HepG2 (cell line): Measurements from ENCODE around the gene RUNX2. TPM values are rescaled to one million over a fixed set of nuclear protein-coding genes. Genes with fewer than 3 reads are reported as not detected.

Experiments
- BCLAF1 ChIP-seq: fragments of 450-650 bp; IDR thresholded peaks from 2 replicates; pipeline ENCODE4 v1.6.1; 2017; ENCODE audit warnings: mild to moderate bottlenecking
- CENPT ChIP-seq: sonication (generic); formaldehyde crosslinking; IDR thresholded peaks from 2 replicates; pipeline ENCODE4 v1.8.0; 2022; ENCODE audit warnings: low read depth, mild to moderate bottlenecking, moderate library complexity, missing genetic modification reagents
- HMG20A ChIP-seq: IDR thresholded peaks from 2 replicates; pipeline ENCODE4 v1.6.1; 2016; ENCODE audit warnings: borderline replicate concordance
- HNRNPK ChIP-seq: fragments of 200-400 bp; formaldehyde crosslinking; IDR thresholded peaks from 2 replicates; pipeline ENCODE4 v1.6.1; 2018; ENCODE audit warnings: low read length, low read depth, moderate library complexity, mild to moderate bottlenecking; ENCODE audit not compliant: poor library complexity, severe bottlenecking
- PHF5A ChIP-seq: IDR thresholded peaks from one replicate; pipeline ENCODE4 v1.6.1; 2018; ENCODE audit warnings: low read depth, missing genetic modification reagents; ENCODE audit not compliant: unreplicated experiment
- RFXAP ChIP-seq: sonication (generic); formaldehyde crosslinking; IDR thresholded peaks from 2 replicates; pipeline ENCODE4 v1.4.0; 2020; ENCODE audit warnings: missing genetic modification reagents, borderline replicate concordance
- SALL2 ChIP-seq: sonication (generic); formaldehyde crosslinking; IDR thresholded peaks from 2 replicates; pipeline ENCODE4 v1.8.1; 2023; ENCODE audit warnings: mild to moderate bottlenecking, missing genetic modification reagents, inconsistent platforms
- TAF15 ChIP-seq: fragments of 200-400 bp; formaldehyde crosslinking; IDR thresholded peaks from one replicate; pipeline ENCODE4 v1.6.1; 2018; ENCODE audit warnings: mild to moderate bottlenecking, low read depth, low read length; ENCODE audit not compliant: poor library complexity, severe bottlenecking
- ZNF136 ChIP-seq: sonication (generic); formaldehyde crosslinking; IDR thresholded peaks from 2 replicates; pipeline ENCODE4 v1.8.1; 2022; ENCODE audit warnings: low read depth, mild to moderate bottlenecking, moderate library complexity, missing genetic modification reagents
- ZNF224 ChIP-seq: sonication (generic); formaldehyde crosslinking; IDR thresholded peaks from 2 replicates; pipeline ENCODE4 v1.5.0; 2020; ENCODE audit warnings: mild to moderate bottlenecking, missing genetic modification reagents
- ZNF251 ChIP-seq: sonication (generic); formaldehyde crosslinking; IDR thresholded peaks from 2 replicates; pipeline ENCODE4 v1.9.0; 2021; ENCODE audit warnings: mild to moderate bottlenecking, missing genetic modification reagents
- ZNF253 ChIP-seq: sonication (generic); formaldehyde crosslinking; IDR thresholded peaks from 2 replicates; pipeline ENCODE4 v1.8.0; 2022; ENCODE audit warnings: mild to moderate bottlenecking, missing genetic modification reagents, borderline replicate concordance
- ZNF430 ChIP-seq: sonication (generic); formaldehyde crosslinking; IDR thresholded peaks from 2 replicates; pipeline ENCODE4 v1.9.0; 2021; ENCODE audit warnings: mild to moderate bottlenecking, missing genetic modification reagents
- ZNF512 ChIP-seq: sonication (generic); formaldehyde crosslinking; IDR thresholded peaks from 2 replicates; pipeline ENCODE4 v1.4.0; 2020; ENCODE audit warnings: mild to moderate bottlenecking, missing genetic modification reagents
- ZNF841 ChIP-seq: sonication (generic); formaldehyde crosslinking; IDR thresholded peaks from 2 replicates; pipeline ENCODE4 v1.8.1; 2023; ENCODE audit warnings: missing genetic modification reagents, borderline replicate concordance
- polyA plus RNA-seq, 8 experiments: library from polyadenylated mRNA; depleted of rRNA in 3 of 8; stranded (reverse) in 7 of 8; unstranded in 1 of 8; fragments of >200 nt; fragmentation: Illumina TruSeq in 4 of 8; extraction: Trizol in 4 of 8; gene quantifications; 2 replicates each; pipeline versions ENCODE4 v1.2.1 to v1.2.3, GENCODE V29; 2011 to 2016; ENCODE audit warnings: low read depth in 4 of 8, missing spikeins in 1 of 8, mixed read lengths in 1 of 8; ENCODE audit not compliant: insufficient read depth in 1 of 8
- total RNA-seq, 5 experiments: library from RNA; depleted of rRNA; stranded (reverse); fragments of >200 nt; fragmentation: Illumina TruSeq; extraction: Trizol; gene quantifications; 2 replicates each; pipeline ENCODE4 v1.2.3, GENCODE V29; 2016; ENCODE audit warnings: low read depth in 1 of 5
- TF ChIP-seq, protein P1 (sequence below): sonication (generic); formaldehyde crosslinking; IDR thresholded peaks from 2 replicates; pipeline ENCODE4 v1.4.0; 2020; ENCODE audit warnings: missing genetic modification reagents, borderline replicate concordance
- TF ChIP-seq, protein P2 (sequence below): sonication (generic); formaldehyde crosslinking; IDR thresholded peaks from 2 replicates; pipeline ENCODE4 v1.9.0; 2022; ENCODE audit warnings: low read depth, missing genetic modification reagents

Gene RUNX2
- total and polyA plus RNA-seq, 2 of the 13 experiments (the other 11 are each of a cell fraction or from before 2014, with no cell fraction given) = not detected

DNA sequence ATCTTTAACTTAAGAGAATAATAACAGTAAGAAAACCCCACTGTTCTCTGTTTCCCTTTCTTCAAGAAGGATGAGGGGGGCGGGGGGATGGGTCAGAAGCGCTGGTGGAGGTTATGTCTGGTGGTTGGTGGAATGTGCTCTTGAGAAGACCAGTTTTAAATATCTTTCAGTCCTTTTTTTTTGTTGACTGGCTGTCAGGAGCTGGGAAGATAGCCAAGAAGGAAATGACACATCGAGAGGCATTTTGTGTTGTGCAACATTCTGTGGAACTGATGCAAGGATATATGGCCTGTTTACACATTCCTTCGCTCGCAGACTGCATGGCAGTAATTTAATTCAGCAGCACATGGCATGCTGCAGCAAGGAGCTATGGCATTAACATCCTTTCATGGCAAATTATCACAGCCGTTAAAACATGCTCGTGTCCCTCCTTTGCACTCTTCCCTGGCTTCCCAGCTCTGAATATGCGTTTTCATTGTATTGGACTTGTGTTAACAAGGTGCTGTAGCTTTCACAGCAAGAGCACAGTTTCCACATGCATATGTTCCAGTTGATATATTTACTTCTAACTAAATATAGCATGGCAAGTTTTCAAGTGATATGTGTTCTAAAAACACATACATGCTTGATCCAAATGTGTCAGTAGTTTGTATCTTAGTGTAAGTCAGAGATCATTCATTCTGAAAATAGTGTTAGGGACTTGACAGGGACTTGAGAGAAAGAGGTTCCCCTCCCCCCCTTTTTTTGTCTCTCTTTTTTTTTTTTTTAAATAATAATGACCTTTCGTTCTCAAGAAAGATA lies 117.8 kb downstream of the RUNX2 start (continued):
- TF ChIP-seq RFXAP (CRISPR knock-in tag) (peak; percentile 86), HNRNPK (no peak), ZNF224 (CRISPR knock-in tag) (no peak), ZNF253 (no peak), TAF15 (no peak), ZNF512 (CRISPR knock-in tag) (no peak), ZNF841 (CRISPR knock-in tag) (no peak), SALL2 (CRISPR knock-in tag) (peak; percentile 87; the same call in 1 of the 2 replicates), ZNF251 (CRISPR knock-in tag) (no peak), ZNF430 (no peak), ZNF136 (CRISPR knock-in tag) (0 out of 2 replicates have a peak, but pooled peaks have one; percentile 41), CENPT (CRISPR knock-in tag) (no peak), HMG20A (peak; percentile 99), BCLAF1 (no peak), PHF5A (peak; percentile 96)
- TF ChIP-seq, protein P1, sequence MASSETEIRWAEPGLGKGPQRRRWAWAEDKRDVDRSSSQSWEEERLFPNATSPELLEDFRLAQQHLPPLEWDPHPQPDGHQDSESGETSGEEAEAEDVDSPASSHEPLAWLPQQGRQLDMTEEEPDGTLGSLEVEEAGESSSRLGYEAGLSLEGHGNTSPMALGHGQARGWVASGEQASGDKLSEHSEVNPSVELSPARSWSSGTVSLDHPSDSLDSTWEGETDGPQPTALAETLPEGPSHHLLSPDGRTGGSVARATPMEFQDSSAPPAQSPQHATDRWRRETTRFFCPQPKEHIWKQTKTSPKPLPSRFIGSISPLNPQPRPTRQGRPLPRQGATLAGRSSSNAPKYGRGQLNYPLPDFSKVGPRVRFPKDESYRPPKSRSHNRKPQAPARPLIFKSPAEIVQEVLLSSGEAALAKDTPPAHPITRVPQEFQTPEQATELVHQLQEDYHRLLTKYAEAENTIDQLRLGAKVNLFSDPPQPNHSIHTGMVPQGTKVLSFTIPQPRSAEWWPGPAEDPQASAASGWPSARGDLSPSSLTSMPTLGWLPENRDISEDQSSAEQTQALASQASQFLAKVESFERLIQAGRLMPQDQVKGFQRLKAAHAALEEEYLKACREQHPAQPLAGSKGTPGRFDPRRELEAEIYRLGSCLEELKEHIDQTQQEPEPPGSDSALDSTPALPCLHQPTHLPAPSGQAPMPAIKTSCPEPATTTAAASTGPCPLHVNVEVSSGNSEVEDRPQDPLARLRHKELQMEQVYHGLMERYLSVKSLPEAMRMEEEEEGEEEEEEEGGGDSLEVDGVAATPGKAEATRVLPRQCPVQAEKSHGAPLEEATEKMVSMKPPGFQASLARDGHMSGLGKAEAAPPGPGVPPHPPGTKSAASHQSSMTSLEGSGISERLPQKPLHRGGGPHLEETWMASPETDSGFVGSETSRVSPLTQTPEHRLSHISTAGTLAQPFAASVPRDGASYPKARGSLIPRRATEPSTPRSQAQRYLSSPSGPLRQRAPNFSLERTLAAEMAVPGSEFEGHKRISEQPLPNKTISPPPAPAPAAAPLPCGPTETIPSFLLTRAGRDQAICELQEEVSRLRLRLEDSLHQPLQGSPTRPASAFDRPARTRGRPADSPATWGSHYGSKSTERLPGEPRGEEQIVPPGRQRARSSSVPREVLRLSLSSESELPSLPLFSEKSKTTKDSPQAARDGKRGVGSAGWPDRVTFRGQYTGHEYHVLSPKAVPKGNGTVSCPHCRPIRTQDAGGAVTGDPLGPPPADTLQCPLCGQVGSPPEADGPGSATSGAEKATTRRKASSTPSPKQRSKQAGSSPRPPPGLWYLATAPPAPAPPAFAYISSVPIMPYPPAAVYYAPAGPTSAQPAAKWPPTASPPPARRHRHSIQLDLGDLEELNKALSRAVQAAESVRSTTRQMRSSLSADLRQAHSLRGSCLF = 0 out of 2 replicates have a peak, but pooled peaks have one; percentile 45
- TF ChIP-seq, protein P2, sequence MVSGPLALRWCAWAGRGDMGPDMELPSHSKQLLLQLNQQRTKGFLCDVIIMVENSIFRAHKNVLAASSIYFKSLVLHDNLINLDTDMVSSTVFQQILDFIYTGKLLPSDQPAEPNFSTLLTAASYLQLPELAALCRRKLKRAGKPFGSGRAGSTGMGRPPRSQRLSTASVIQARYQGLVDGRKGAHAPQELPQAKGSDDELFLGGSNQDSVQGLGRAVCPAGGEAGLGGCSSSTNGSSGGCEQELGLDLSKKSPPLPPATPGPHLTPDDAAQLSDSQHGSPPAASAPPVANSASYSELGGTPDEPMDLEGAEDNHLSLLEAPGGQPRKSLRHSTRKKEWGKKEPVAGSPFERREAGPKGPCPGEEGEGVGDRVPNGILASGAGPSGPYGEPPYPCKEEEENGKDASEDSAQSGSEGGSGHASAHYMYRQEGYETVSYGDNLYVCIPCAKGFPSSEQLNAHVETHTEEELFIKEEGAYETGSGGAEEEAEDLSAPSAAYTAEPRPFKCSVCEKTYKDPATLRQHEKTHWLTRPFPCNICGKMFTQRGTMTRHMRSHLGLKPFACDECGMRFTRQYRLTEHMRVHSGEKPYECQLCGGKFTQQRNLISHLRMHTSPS = peak; percentile 94
